HG02852 (cell line): ENCODE measurements around the gene DHRS3.

Experiments used
- ATAC-seq: cut with Tn5 transposase; IDR thresholded peaks from one replicate; pipeline ENCODE4 v1.9.1; 2021; ENCODE audit warnings: mild to moderate bottlenecking, moderate library complexity; ENCODE audit not compliant: unreplicated experiment

The DHRS3 gene

GRCh38 chr1:12617511-12617900 is 504 bp downstream of the DHRS3 start:
- no peak for ATAC-seq

GRCh38 chr1:12616709-12617373 is 1.2 kb downstream of the DHRS3 start:
- no peak for ATAC-seq

GRCh38 chr1:12615865-12616708 is 1.9 kb downstream of the DHRS3 start:
- ATAC-seq, result no peak

GRCh38 chr1:12615159-12615864 is 2.7 kb downstream of the DHRS3 start:
- no peak for ATAC-seq

- no peak for ATAC-seq
Measured at GRCh38 chr1:12614402-12615158, 3.4 kb downstream of the DHRS3 start.

GRCh38 chr1:12613180-12613579 is 4.8 kb downstream of the DHRS3 start:
- no peak for ATAC-seq

- ATAC-seq, result no peak
Measured at GRCh38 chr1:12610941-12611340, 7.1 kb downstream of the DHRS3 start.

- ATAC-seq, result no peak
Measured at GRCh38 chr1:12610305-12610935, 7.6 kb downstream of the DHRS3 start.

GRCh38 chr1:12609469-12610003 is 8.5 kb downstream of the DHRS3 start:
- no peak for ATAC-seq

GRCh38 chr1:12608311-12608957 is 9.6 kb downstream of the DHRS3 start:
- ATAC-seq, result no peak

GRCh38 chr1:12607263-12607662 is 10.7 kb downstream of the DHRS3 start:
- ATAC-seq, result no peak

GRCh38 chr1:12604986-12605385 is 13.0 kb downstream of the DHRS3 start:
- ATAC-seq, result no peak

GRCh38 chr1:12604114-12604874 is 13.7 kb downstream of the DHRS3 start:
- no peak for ATAC-seq

GRCh38 chr1:12603224-12603623 is 14.8 kb downstream of the DHRS3 start:
- no peak for ATAC-seq

- ATAC-seq, result no peak
Measured at GRCh38 chr1:12602659-12603024, 15.4 kb downstream of the DHRS3 start.

- ATAC-seq, result no peak
Measured at GRCh38 chr1:12601700-12602658, 16.0 kb downstream of the DHRS3 start.

GRCh38 chr1:12600880-12601633 is 17.0 kb downstream of the DHRS3 start:
- no peak for ATAC-seq
